ENCODE results near the gene GLT8D2. TPM values are rescaled to one million over a fixed set of nuclear protein-coding genes. Genes with fewer than 3 reads are reported as not detected.

Gene GLT8D2
- total and polyA plus RNA-seq, 2 experiments from 2014 or later, result 4.2 to 8.5 TPM

GRCh38 chr12:104044158-104044557 lies 5.8 kb downstream of the GLT8D2 start:
- no peak overlapping the region for H2AFZ ChIP-seq
- no peak for ATAC-seq
- no peak overlapping the region for H3K27ac Mint-ChIP-seq
- H3K27me3 Mint-ChIP-seq (ENCODE audit: insufficient read depth, low read depth, poor library complexity), result peaks cover 6% of the 10 kb centered on the region
- no peak overlapping the region for H3K27ac ChIP-seq (ENCODE audit: low read depth)
- no peak overlapping the region for H3K4me3 Mint-ChIP-seq
- no peaks in the 10 kb centered on the region; the same call in 2 of the 3 replicates for H3K36me3 Mint-ChIP-seq (ENCODE audit: low read depth)
- no peak for DNase-seq (ENCODE audit: low spot score)
- H3K4me2 ChIP-seq, result no peak overlapping the region
- peaks cover 5% of the 10 kb centered on the region; the same call in 2 of the 3 replicates for H3K4me1 Mint-ChIP-seq
- H3K27me3 ChIP-seq (ENCODE audit: insufficient read depth), result peaks cover 8% of the 10 kb centered on the region; the same call in 1 of the 2 replicates
- H3K9me3 Mint-ChIP-seq, result no peaks in the 10 kb centered on the region
- no peak for TF ChIP-seq NANOG (IDR thresholded peaks at IDR 0.05; ENCODE audit: borderline replicate concordance)
- no peak for TF ChIP-seq CREB1 (CRISPR knock-in tag; IDR thresholded peaks at IDR 0.05; ENCODE audit: low read depth)
- TF ChIP-seq ZNF331 (CRISPR knock-in tag; IDR thresholded peaks at IDR 0.05; ENCODE audit: low read depth), result no peak
- TF ChIP-seq REST (IDR thresholded peaks at IDR 0.05; ENCODE audit: unreplicated experiment), result no peak
- no peak for TF ChIP-seq EZH2phosphoT487 (IDR thresholded peaks at IDR 0.05; ENCODE audit: unreplicated experiment)
- TF ChIP-seq EZH2 (IDR thresholded peaks at IDR 0.05; ENCODE audit: low read depth, unreplicated experiment), result no peak
- TF ChIP-seq CTCF (conservative IDR thresholded peaks at IDR 0.05; ENCODE audit: low read depth in 2 of 2), result no peak
- TF ChIP-seq JUNB (IDR thresholded peaks at IDR 0.05; ENCODE audit: unreplicated experiment), result no peak
- no peak for TF ChIP-seq ETS1 (IDR thresholded peaks at IDR 0.05)
- no peak for TF ChIP-seq STAT1 (IDR thresholded peaks at IDR 0.05; ENCODE audit: unreplicated experiment)
- no peak for TF ChIP-seq POLR2AphosphoS5 (IDR thresholded peaks at IDR 0.05; ENCODE audit: low read depth)
- no peak for TF ChIP-seq ZNF462 (CRISPR knock-in tag; IDR thresholded peaks at IDR 0.05)
- TF ChIP-seq ZNF114 (CRISPR knock-in tag; IDR thresholded peaks at IDR 0.05), result no peak
- no peaks in the 10 kb centered on the region for H3K36me3 ChIP-seq (ENCODE audit: insufficient read depth)
- H3F3A ChIP-seq (replicated peaks; ENCODE audit: low read depth), result no peaks in the 10 kb centered on the region
- H3K9me2 ChIP-seq (ENCODE audit: insufficient read depth), result no peaks in the 10 kb centered on the region
- no peaks in the 10 kb centered on the region for H4K20me1 ChIP-seq (replicated peaks; ENCODE audit: insufficient read depth)
- H3K4me3 ChIP-seq, result no peak overlapping the region
- no peaks in the 10 kb centered on the region for H3K79me2 ChIP-seq (replicated peaks; ENCODE audit: insufficient read depth)
- H3K4me1 ChIP-seq (ENCODE audit: insufficient read depth), result peaks cover 5% of the 10 kb centered on the region; the same call in 1 of the 2 replicates
